Mesenchymal stem cell (in vitro differentiated cells and primary cell): ENCODE data around the gene GOLT1A.

Experiments used
- DNase-seq: peaks from one replicate; pipeline ENCODE4 v3.0.0-alpha.2; 2013
- H2AFZ ChIP-seq: one replicate; pipeline ENCODE4 v1.6.1; 2013; ENCODE audit warnings: low read depth, mild to moderate bottlenecking, control low read depth, inconsistent platforms, low read length, moderate library complexity
- H2AK5ac ChIP-seq: 2 replicates; pipeline ENCODE4 v1.6.1; 2013; ENCODE audit warnings: low read length, moderate library complexity, mild to moderate bottlenecking, inconsistent platforms; ENCODE audit not compliant: severe bottlenecking
- H2BK120ac ChIP-seq: one replicate; pipeline ENCODE4 v1.6.1; 2013; ENCODE audit warnings: low read depth, mild to moderate bottlenecking, inconsistent platforms, low read length, moderate library complexity
- H2BK12ac ChIP-seq, 2 experiments: one replicate each; pipeline ENCODE4 v1.6.1; 2013; ENCODE audit warnings: inconsistent platforms in 2 of 2, low read length in 2 of 2, mild to moderate bottlenecking in 2 of 2, moderate library complexity in 2 of 2, control low read depth in 1 of 2
- H2BK15ac ChIP-seq: one replicate; pipeline ENCODE4 v1.6.1; 2013; ENCODE audit warnings: mild to moderate bottlenecking, low read depth, inconsistent platforms; ENCODE audit not compliant: poor library complexity, severe bottlenecking
- H2BK5ac ChIP-seq: 2 replicates; pipeline ENCODE4 v1.6.1; 2013; ENCODE audit warnings: low read depth, mild to moderate bottlenecking, low read length, control low read depth, inconsistent platforms; ENCODE audit not compliant: poor library complexity, severe bottlenecking
- H3K14ac ChIP-seq, 2 experiments: one replicate each; pipeline ENCODE4 v1.6.1; 2013; ENCODE audit warnings: inconsistent platforms in 2 of 2, low read length in 2 of 2, control low read depth in 1 of 2, mild to moderate bottlenecking in 1 of 2, moderate library complexity in 1 of 2
- H3K18ac ChIP-seq, 2 experiments: one replicate each; pipeline ENCODE4 v1.6.1; 2013; ENCODE audit warnings: inconsistent platforms in 2 of 2, low read length in 2 of 2, control low read depth in 1 of 2, low read depth in 1 of 2, mild to moderate bottlenecking in 1 of 2
- H3K23ac ChIP-seq, 2 experiments: one replicate each; pipeline ENCODE4 v1.6.1; 2013; ENCODE audit warnings: inconsistent platforms in 2 of 2, low read length in 2 of 2, mild to moderate bottlenecking in 2 of 2, moderate library complexity in 2 of 2, control low read depth in 1 of 2
- H3K27ac ChIP-seq: 2 replicates; pipeline ENCODE4 v1.5.1; 2013; ENCODE audit warnings: mild to moderate bottlenecking, moderate library complexity, low read length, control low read depth, inconsistent platforms; ENCODE audit not compliant: poor library complexity, severe bottlenecking
- H3K27me3 ChIP-seq, 2 experiments: 2 replicates each; pipeline versions ENCODE4 v1.6.1 to v1.7.0; 2013; ENCODE audit warnings: low read length in 2 of 2, mild to moderate bottlenecking in 2 of 2, moderate library complexity in 2 of 2, control low read depth in 1 of 2, inconsistent platforms in 1 of 2; ENCODE audit not compliant: control insufficient read depth in 1 of 2, insufficient read depth in 1 of 2
- H3K36me3 ChIP-seq, 2 experiments: 2 replicates each; pipeline versions ENCODE4 v1.6.1 to v1.7.0; 2013; ENCODE audit warnings: low read length in 2 of 2, control low read depth in 1 of 2, inconsistent platforms in 1 of 2, low read depth in 1 of 2, mild to moderate bottlenecking in 1 of 2; ENCODE audit not compliant: insufficient read depth in 2 of 2, control insufficient read depth in 1 of 2
- H3K4ac ChIP-seq, 2 experiments: one replicate each; pipeline ENCODE4 v1.6.1; 2013; ENCODE audit warnings: inconsistent platforms in 2 of 2, low read length in 2 of 2, mild to moderate bottlenecking in 2 of 2, moderate library complexity in 2 of 2, control low read depth in 1 of 2, low read depth in 1 of 2
- H3K4me1 ChIP-seq: 2 replicates; pipeline ENCODE4 v1.6.1; 2013; ENCODE audit warnings: low read depth, low read length, control low read depth; ENCODE audit not compliant: control insufficient read depth, insufficient read depth
- H3K4me2 ChIP-seq: 2 replicates; pipeline ENCODE4 v1.6.1; 2013; ENCODE audit warnings: low read length, mild to moderate bottlenecking, inconsistent platforms; ENCODE audit not compliant: poor library complexity, severe bottlenecking
- H3K4me3 ChIP-seq, 2 experiments: 2 replicates each; pipeline versions ENCODE4 v1.5.1 to v1.7.0; 2013; ENCODE audit warnings: low read length in 2 of 2, mild to moderate bottlenecking in 2 of 2, control low read depth in 1 of 2, low read depth in 1 of 2; ENCODE audit not compliant: insufficient read depth in 1 of 2
- H3K79me1 ChIP-seq: replicated peaks from 2 replicates; pipeline ENCODE4 v1.6.1; 2013; ENCODE audit warnings: mild to moderate bottlenecking, control low read depth, low read length, inconsistent platforms; ENCODE audit not compliant: poor library complexity, severe bottlenecking
- H3K9ac ChIP-seq: 2 replicates; pipeline ENCODE4 v1.7.0; 2013; ENCODE audit warnings: mild to moderate bottlenecking, low read length, moderate library complexity
- H3K9me3 ChIP-seq: 2 replicates; pipeline ENCODE4 v1.7.0; 2013; ENCODE audit warnings: mild to moderate bottlenecking, low read length; ENCODE audit not compliant: control insufficient read depth
- H4K8ac ChIP-seq: one replicate; pipeline ENCODE4 v1.6.1; 2013; ENCODE audit warnings: inconsistent platforms, mild to moderate bottlenecking, low read length, moderate library complexity
- H4K91ac ChIP-seq: one replicate; pipeline ENCODE4 v1.6.1; 2013; ENCODE audit warnings: mild to moderate bottlenecking, low read length, inconsistent platforms
- WGBS: methylation state at CpG from one replicate; pipeline ENCODE4 v1.1.7; 2013; ENCODE audit warnings: mixed read lengths; 5-methylcytosine and 5-hydroxymethylcytosine counted together

The GOLT1A gene

GRCh38 chr1:204149107-204149506 lies 64.7 kb downstream of the GOLT1A start:
- no peak overlapping the region for H2AFZ ChIP-seq
- H2BK120ac ChIP-seq, result no peak overlapping the region
- H3K36me3 ChIP-seq, result peaks cover 0 to 4% of the 10 kb centered on the region in 2 experiments
- no peak overlapping the region for H4K8ac ChIP-seq
- no peak overlapping the region for H3K23ac ChIP-seq
- H2BK15ac ChIP-seq, result no peak overlapping the region
- no peak overlapping the region for H3K14ac ChIP-seq
- no peaks in the 10 kb centered on the region for H3K9me3 ChIP-seq
- no peak overlapping the region for H3K9ac ChIP-seq
- no peak overlapping the region for H3K4ac ChIP-seq
- H3K4me2 ChIP-seq, result no peak overlapping the region
- no peak overlapping the region for H3K27ac ChIP-seq
- no peaks in the 10 kb centered on the region for H3K79me1 ChIP-seq
- no peak overlapping the region for H3K4me3 ChIP-seq
- 86% methylated on average over 2 of the region's 2 CpGs for WGBS
- no peak overlapping the region for H2AK5ac ChIP-seq
- H2BK12ac ChIP-seq, result no peak overlapping the region
- H3K4me1 ChIP-seq, result peaks cover 17% of the 10 kb centered on the region
- H2BK5ac ChIP-seq, result no peak overlapping the region
- no peak overlapping the region for H3K18ac ChIP-seq
- H4K91ac ChIP-seq, result no peak overlapping the region
- no peak for DNase-seq
- H3K27me3 ChIP-seq, result peaks cover 0 to 58% of the 10 kb centered on the region in 2 experiments
